MM.1S (cell line): ENCODE results near the gene N4BP2L2.

ENCODE experiments used
- DNase-seq: peaks from one replicate; pipeline ENCODE4 v3.0.0-alpha.2; 2015
- H2AFZ ChIP-seq: fragments of 300-600 bp; sonication (generic); 2 replicates; pipeline ENCODE4 v1.6.0; 2016; ENCODE audit warnings: antibody characterized with exemption, low read length
- H3F3A ChIP-seq: fragments of 300-600 bp; sonication (generic); 2 replicates; pipeline ENCODE4 v1.6.1; 2016; ENCODE audit warnings: mild to moderate bottlenecking, antibody characterized with exemption, low read length, moderate library complexity, mixed read lengths; ENCODE audit not compliant: insufficient read depth
- H3K27ac ChIP-seq: fragments of 300-600 bp; sonication (generic); 2 replicates; pipeline ENCODE4 v1.5.1; 2016; ENCODE audit warnings: mild to moderate bottlenecking, low read length
- H3K27me3 ChIP-seq: fragments of 300-600 bp; sonication (generic); replicated peaks from 2 replicates; pipeline ENCODE4 v1.6.0; 2016; ENCODE audit warnings: low read length; ENCODE audit not compliant: insufficient read depth
- H3K36me3 ChIP-seq: fragments of 300-600 bp; sonication (generic); replicated peaks from 2 replicates; pipeline ENCODE4 v1.6.1; 2016; ENCODE audit warnings: mild to moderate bottlenecking, low read length, mixed read lengths; ENCODE audit not compliant: insufficient read depth
- H3K4me1 ChIP-seq: fragments of 300-600 bp; sonication (generic); 2 replicates; pipeline ENCODE4 v1.6.1; 2016; ENCODE audit warnings: low read length, mixed read lengths
- H3K4me2 ChIP-seq: fragments of 300-600 bp; sonication (generic); 2 replicates; pipeline ENCODE4 v1.6.0; 2016; ENCODE audit warnings: low read depth, low read length
- H3K4me3 ChIP-seq: fragments of 300-600 bp; sonication (generic); 2 replicates; pipeline ENCODE4 v1.5.1; 2016; ENCODE audit warnings: low read length, mixed read lengths
- H3K79me2 ChIP-seq: fragments of 300-600 bp; sonication (generic); 2 replicates; pipeline ENCODE4 v1.6.1; 2016; ENCODE audit warnings: mixed run types, low read length, mixed read lengths
- H3K9ac ChIP-seq: fragments of 300-600 bp; sonication (generic); 2 replicates; pipeline ENCODE4 v1.6.1; 2016; ENCODE audit warnings: low read length, mixed read lengths
- H3K9me2 ChIP-seq: fragments of 300-600 bp; sonication (generic); replicated peaks from 2 replicates; pipeline ENCODE4 v1.6.1; 2016; ENCODE audit warnings: mild to moderate bottlenecking, low read length, mixed read lengths; ENCODE audit not compliant: insufficient read depth
- H3K9me3 ChIP-seq: fragments of 300-600 bp; sonication (generic); replicated peaks from 2 replicates; pipeline ENCODE4 v1.6.1; 2016; ENCODE audit warnings: mild to moderate bottlenecking, low read length, mixed read lengths; ENCODE audit not compliant: insufficient read depth
- H4K20me1 ChIP-seq: fragments of 300-600 bp; sonication (generic); 2 replicates; pipeline ENCODE4 v1.6.1; 2016; ENCODE audit warnings: mild to moderate bottlenecking, low read length, moderate library complexity, mixed read lengths; ENCODE audit not compliant: insufficient read depth
- EZH2 ChIP-seq: fragments of 300-600 bp; sonication (generic); optimal IDR thresholded peaks from 2 replicates; pipeline ENCODE3; 2017; ENCODE audit warnings: low read depth, mild to moderate bottlenecking, antibody characterized with exemption, low read length, mixed read lengths
- EZH2phosphoT487 ChIP-seq: fragments of 300-600 bp; sonication (generic); IDR thresholded peaks from 2 replicates; pipeline ENCODE4 v1.6.1; 2018; ENCODE audit warnings: antibody characterized with exemption, low read length
- TF ChIP-seq, protein P1 (sequence below): fragments of 300-600 bp; sonication (generic); IDR thresholded peaks from 2 replicates; pipeline ENCODE4 v1.5.1; 2016; ENCODE audit warnings: antibody characterized with exemption, low read length, mixed read lengths

N4BP2L2 gene

DNA sequence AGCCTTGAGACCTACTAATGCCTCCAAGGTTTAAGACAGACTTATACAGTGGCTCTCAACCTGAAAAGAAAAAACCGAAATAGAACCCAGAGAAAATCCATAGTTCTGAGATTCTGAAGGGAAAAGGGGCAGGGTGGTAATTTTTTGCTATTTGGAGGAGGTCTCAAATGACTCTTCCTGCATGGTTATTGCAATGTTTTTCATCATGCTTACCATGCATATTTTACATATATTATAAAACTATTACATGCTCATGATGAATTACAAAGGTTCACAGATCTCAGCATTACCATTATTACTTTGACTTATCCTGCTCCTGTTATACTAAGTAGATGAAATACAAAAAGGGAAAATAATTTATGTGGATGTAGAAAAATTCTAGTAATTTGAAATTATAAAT, 47.6 kb downstream of the N4BP2L2 start:
- H2AFZ ChIP-seq, result no peak overlapping the region
- no peak overlapping the region for H3K4me3 ChIP-seq
- no peak overlapping the region for H3K4me2 ChIP-seq
- H3K9me3 ChIP-seq, result no peaks in the 10 kb centered on the region
- H3K27ac ChIP-seq, result no peak overlapping the region
- TF ChIP-seq EZH2, result no peak
- no peaks in the 10 kb centered on the region for H4K20me1 ChIP-seq
- H3F3A ChIP-seq, result no peaks in the 10 kb centered on the region
- H3K9me2 ChIP-seq, result no peaks in the 10 kb centered on the region
- H3K9ac ChIP-seq, result no peak overlapping the region
- no peak for DNase-seq
- H3K27me3 ChIP-seq, result no peaks in the 10 kb centered on the region
- H3K79me2 ChIP-seq, result no peaks in the 10 kb centered on the region
- H3K36me3 ChIP-seq, result no peaks in the 10 kb centered on the region
- no peaks in the 10 kb centered on the region for H3K4me1 ChIP-seq

DNA sequence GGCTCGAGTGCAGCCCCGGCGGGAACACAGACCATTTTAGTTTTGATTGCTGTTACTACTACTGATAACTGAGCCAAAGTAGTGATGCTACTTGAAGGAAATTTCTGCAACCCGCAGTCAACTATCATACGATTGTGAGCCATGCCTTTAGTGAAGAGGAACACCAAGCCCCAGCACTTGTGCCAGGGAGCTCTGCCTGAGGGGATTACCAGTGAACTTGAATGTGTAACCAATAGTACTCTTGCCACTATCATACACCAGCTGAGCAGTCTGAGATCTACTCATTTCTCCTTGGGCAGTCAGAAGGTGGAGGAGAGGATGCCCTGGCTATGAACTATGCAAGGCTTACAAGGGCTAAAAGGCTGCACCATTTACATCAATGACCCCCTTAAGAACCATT, 61.7 kb downstream of the N4BP2L2 start:
- Histone ChIP-seq H3K79me2 (no peaks in the 10 kb centered on the region), H3K36me3 (no peaks in the 10 kb centered on the region), H3K9ac (no peak overlapping the region), H3K4me3 (no peak overlapping the region), H2AFZ (no peak overlapping the region), H3F3A (peaks cover 15% of the 10 kb centered on the region), H3K4me1 (peaks cover 10% of the 10 kb centered on the region), H3K9me3 (no peaks in the 10 kb centered on the region), H3K27me3 (no peaks in the 10 kb centered on the region), H3K4me2 (no peak overlapping the region), H3K9me2 (no peaks in the 10 kb centered on the region), H3K27ac (no peak overlapping the region), H4K20me1 (no peaks in the 10 kb centered on the region)
- TF ChIP-seq, protein P1, sequence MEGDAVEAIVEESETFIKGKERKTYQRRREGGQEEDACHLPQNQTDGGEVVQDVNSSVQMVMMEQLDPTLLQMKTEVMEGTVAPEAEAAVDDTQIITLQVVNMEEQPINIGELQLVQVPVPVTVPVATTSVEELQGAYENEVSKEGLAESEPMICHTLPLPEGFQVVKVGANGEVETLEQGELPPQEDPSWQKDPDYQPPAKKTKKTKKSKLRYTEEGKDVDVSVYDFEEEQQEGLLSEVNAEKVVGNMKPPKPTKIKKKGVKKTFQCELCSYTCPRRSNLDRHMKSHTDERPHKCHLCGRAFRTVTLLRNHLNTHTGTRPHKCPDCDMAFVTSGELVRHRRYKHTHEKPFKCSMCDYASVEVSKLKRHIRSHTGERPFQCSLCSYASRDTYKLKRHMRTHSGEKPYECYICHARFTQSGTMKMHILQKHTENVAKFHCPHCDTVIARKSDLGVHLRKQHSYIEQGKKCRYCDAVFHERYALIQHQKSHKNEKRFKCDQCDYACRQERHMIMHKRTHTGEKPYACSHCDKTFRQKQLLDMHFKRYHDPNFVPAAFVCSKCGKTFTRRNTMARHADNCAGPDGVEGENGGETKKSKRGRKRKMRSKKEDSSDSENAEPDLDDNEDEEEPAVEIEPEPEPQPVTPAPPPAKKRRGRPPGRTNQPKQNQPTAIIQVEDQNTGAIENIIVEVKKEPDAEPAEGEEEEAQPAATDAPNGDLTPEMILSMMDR, result no peak
- TF ChIP-seq EZH2phosphoT487 (no peak), EZH2 (no peak)
- no peak for DNase-seq

DNA sequence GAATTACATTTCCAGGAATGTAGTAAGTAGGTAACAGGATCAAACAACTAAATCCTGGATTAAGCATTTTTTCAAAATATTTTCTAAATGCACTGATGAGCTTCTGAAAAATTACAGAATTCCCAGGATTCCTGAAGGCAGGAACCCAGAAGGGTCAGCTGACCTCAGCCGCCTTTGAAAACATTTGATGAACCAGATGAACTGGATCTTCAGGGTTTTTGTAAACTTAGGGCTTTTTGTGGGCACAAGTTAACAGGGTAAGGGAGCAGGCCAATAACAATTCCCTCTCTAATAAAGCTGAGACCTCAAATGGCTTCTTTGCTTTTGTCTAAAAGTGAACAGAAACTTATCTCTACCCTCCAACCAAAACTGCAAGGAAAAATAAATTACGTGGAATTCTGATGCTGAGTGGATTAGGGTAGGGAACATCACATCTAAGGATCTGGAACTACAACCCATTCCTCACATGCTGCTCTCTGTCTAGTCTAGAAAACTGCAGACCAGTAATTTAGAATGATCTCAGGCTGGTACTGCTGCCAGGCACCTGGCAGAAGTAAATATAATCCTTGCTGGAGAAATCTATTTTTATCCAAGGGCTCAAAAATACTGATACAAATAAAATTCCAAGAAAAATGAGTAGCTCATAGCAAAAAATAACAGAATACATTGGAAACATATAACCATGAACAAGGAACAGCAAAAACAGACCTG, 62.4 kb downstream of the N4BP2L2 start:
- Histone ChIP-seq H3K9me2 (no peaks in the 10 kb centered on the region), H3K9ac (no peak overlapping the region), H3K27ac (no peak overlapping the region), H3K4me3 (no peak overlapping the region), H3K79me2 (no peaks in the 10 kb centered on the region), H3K27me3 (no peaks in the 10 kb centered on the region), H3K9me3 (no peaks in the 10 kb centered on the region), H3F3A (peaks cover 22% of the 10 kb centered on the region), H3K4me2 (no peak overlapping the region), H2AFZ (no peak overlapping the region), H4K20me1 (no peaks in the 10 kb centered on the region), H3K36me3 (no peaks in the 10 kb centered on the region), H3K4me1 (peaks cover 18% of the 10 kb centered on the region)
- no peak for TF ChIP-seq EZH2
- TF ChIP-seq EZH2phosphoT487, result no peak
- TF ChIP-seq, protein P1, result no peak
- no peak for DNase-seq

DNA sequence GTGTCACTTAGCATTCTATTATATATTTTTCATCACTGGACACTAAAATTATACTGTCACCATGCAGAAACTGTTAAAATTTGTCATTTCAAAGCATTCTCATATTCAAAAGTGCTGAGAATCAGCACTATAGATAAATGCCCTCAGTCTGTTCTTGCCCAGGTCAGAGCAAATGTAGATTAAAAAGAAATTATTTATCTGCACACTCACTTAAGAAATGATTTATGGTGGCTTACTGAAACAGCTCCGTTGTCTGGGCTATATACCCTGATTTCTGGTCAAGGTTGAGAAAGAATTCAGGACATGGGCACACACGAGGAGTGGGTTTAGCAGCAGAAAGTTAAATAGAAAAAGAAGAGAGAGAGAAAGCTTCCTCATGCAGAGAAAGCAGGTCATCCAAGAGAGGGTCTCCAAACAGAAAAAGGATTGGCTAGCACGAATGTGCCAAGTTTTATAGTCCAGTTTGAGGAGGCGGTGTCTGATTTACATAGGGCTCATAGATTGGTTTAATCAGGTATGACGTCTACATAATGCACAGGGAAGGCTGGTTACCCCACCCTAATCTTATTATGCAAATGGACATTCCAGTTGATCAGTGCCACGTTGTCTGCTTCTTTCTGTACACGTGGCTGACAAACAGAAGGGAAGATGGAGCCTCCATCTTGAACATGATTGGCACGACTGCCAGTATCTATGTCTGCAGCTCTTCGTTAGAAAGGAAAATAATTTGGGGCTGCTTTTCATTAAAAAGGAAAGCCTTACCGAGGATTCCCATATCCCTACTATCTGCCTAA, 63.4 kb downstream of the N4BP2L2 start:
- H3K36me3 ChIP-seq, result no peaks in the 10 kb centered on the region
- no peaks in the 10 kb centered on the region for H3K9me3 ChIP-seq
- H4K20me1 ChIP-seq, result no peaks in the 10 kb centered on the region
- H3K9me2 ChIP-seq, result no peaks in the 10 kb centered on the region
- no peaks in the 10 kb centered on the region for H3K79me2 ChIP-seq
- no peak for TF ChIP-seq EZH2phosphoT487
- no peak for TF ChIP-seq EZH2
- TF ChIP-seq, protein P1, result no peak
- peaks cover 27% of the 10 kb centered on the region for H3K4me1 ChIP-seq
- peaks cover 28% of the 10 kb centered on the region for H3F3A ChIP-seq
- H3K9ac ChIP-seq, result no peak overlapping the region
- H3K4me3 ChIP-seq, result no peak overlapping the region
- no peaks in the 10 kb centered on the region for H3K27me3 ChIP-seq
- no peak overlapping the region for H2AFZ ChIP-seq
- no peak overlapping the region for H3K4me2 ChIP-seq
- DNase-seq, result no peak
- no peak overlapping the region for H3K27ac ChIP-seq
